Activated naive CD8-positive, alpha-beta T cell (primary cell): ENCODE data around the gene TFF1.

Experiments
- H3K27ac Mint-ChIP-seq: one replicate; pipeline ENCODE4 v1.8.0; 2021; ENCODE audit warnings: mixed read lengths
- H3K27me3 Mint-ChIP-seq: one replicate; pipeline ENCODE4 v1.8.0; 2021; ENCODE audit warnings: mixed read lengths
- H3K36me3 Mint-ChIP-seq: one replicate; pipeline ENCODE4 v1.8.0; 2021; ENCODE audit warnings: mixed read lengths
- H3K4me1 Mint-ChIP-seq: one replicate; pipeline ENCODE4 v1.8.0; 2021; ENCODE audit warnings: low read depth, mixed read lengths
- H3K4me3 Mint-ChIP-seq: one replicate; pipeline ENCODE4 v1.8.0; 2021; ENCODE audit warnings: mild to moderate bottlenecking, mixed read lengths
- H3K9me3 Mint-ChIP-seq: one replicate; pipeline ENCODE4 v1.8.0; 2021; ENCODE audit warnings: low read depth, mixed read lengths

Gene TFF1

DNA sequence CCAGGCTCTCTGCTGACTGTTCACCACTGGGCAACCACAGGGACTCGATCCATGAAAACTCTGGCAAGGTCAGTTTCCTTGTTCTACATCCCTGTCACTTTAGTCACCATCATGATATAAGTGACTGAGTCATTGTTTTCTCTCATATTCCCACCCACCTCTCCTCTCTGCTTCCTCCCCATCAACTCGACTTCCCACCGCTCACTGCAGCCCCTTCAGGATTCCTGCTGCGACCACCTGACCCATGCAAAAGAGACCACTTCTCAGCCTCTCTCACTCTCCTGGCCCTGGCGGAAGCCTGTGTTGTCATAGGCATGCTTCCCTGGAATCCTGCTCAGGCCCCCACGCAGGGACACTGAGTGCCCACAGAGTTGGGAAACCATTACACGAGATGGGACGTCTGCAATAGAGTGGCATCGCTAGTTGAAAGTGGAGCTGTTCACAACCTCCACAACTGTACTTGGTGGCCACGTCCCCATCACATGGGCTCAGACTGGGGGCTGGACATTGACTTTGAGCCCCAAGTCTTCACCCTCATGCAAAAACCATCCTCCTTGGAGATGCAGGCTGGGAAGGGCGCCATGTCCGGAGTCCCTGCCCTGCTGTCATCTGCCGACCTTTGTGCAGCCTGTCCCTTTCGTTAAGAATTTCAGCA lies 13.8 kb downstream of the TFF1 start:
- peaks cover 3% of the 10 kb centered on the region for H3K36me3 Mint-ChIP-seq
- peaks cover 8% of the 10 kb centered on the region for H3K9me3 Mint-ChIP-seq
- H3K27ac Mint-ChIP-seq, result no peak overlapping the region
- H3K4me1 Mint-ChIP-seq, result no peaks in the 10 kb centered on the region
- no peaks in the 10 kb centered on the region for H3K27me3 Mint-ChIP-seq
- H3K4me3 Mint-ChIP-seq, result no peak overlapping the region

DNA sequence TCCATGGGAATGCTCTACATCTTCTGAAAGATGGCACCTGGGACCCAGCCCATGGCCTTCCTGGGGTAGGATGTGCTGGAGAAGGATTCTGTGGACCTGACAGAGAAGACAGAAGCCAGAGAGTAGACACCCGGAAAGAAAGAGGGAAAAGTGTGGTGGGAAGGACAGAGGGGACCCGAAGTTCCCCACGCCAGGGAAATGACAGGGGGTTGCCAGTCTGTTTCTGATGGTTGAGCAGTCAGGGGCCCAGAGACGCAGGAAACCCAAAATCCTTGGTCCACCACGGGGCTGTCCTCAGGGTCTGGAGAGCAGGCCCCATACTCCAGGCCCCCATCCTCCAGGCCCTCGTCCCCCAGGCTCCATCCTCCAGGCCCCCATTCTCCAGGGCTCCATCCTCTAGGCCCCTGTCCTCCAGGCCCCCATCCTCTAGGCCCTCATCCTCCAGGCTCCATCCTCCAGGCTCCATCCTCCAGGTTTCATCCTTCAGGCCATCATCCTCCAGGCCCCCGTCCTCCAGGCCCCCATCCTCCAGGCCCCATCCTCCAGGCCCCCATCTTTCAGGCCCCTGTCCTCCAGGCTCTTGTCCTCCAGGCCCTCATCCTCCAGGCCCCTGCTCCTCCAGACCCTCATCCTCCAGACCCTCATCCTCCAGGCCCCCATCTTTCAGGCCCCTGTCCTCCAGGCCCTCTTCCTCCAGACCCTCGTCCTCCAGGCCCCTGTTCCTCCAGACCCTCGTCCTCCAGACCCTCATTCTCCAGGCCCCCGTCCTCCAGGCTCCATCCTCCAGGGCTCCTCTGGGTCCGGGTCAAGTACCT lies 14.5 kb downstream of the TFF1 start:
- Mint-ChIP-seq H3K27ac (no peak overlapping the region), H3K36me3 (peaks cover 3% of the 10 kb centered on the region), H3K9me3 (peaks cover 8% of the 10 kb centered on the region), H3K4me1 (no peaks in the 10 kb centered on the region), H3K4me3 (no peak overlapping the region), H3K27me3 (no peaks in the 10 kb centered on the region)

DNA sequence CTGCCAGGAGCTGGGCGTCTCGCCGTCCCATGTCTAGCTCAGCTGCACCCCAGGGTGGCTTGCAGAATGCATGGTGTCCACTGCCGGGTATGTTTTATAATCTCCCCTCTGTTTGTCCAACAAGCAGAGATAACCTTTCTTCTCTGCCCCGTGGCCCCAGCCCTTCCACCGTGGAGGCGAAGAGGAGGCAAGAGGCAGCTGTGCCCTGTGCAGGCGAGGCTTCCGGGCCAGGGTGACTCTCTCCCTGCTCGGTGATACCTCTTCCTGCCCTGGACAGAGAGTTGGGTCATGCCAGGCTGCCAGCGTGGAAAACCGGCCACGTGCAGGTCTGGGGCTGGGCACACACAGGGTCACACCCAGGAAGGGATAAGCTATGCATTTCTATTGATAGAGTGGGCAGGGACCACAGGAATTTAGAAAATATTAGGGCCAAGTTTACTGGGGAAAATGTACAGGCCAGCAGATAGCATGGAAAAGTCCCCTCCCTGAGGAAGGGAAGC lies 15.4 kb downstream of the TFF1 start, which contains the start of gene TFF2:
TSS of gene TFF2 (minus strand) at position 68 of the 500 bp plus-strand sequence. CDS start at position 31, 37 bp downstream.
- no peak within 1 kb of the TSS for H3K4me3 Mint-ChIP-seq
- H3K4me1 Mint-ChIP-seq, result no peaks in the 10 kb centered on the region
- H3K27ac Mint-ChIP-seq, result no peak within 1 kb of the TSS
- no peaks in the 10 kb centered on the region for H3K27me3 Mint-ChIP-seq
- peaks cover 8% of the 10 kb centered on the region for H3K9me3 Mint-ChIP-seq
- peaks cover 3% of the 10 kb centered on the region for H3K36me3 Mint-ChIP-seq

DNA sequence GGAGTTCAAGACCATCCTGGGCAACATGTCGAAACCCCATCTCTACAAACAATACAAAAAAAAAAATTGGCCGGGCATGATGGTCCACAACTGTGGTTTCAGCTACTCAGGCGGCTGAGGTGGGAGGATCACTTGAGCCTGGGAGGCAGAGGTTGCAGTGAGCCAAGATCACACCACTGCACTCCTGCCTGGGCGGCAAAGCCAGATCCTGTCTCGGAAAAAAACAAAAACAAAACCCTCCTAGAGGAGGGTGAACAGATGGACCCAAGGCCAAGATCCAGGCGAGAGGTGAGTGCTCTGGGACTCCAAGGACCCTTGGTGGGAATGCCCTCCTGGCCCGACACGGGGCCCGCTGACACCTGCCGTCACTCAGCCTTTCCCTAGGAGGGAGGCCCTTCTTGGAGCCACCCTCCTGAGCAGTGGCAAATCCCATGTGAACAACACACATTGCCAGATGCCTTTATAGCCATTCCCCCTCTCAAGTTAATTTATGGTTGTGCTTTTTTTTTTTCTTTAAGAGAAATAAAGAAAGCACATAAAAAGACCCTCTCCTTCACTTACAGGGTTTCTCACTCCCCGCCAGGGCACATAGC lies 15.9 kb downstream of the TFF1 start:
- Mint-ChIP-seq H3K9me3 (peaks cover 8% of the 10 kb centered on the region), H3K27me3 (no peaks in the 10 kb centered on the region), H3K36me3 (peaks cover 3% of the 10 kb centered on the region), H3K4me3 (no peak overlapping the region), H3K4me1 (no peaks in the 10 kb centered on the region), H3K27ac (no peak overlapping the region)

DNA sequence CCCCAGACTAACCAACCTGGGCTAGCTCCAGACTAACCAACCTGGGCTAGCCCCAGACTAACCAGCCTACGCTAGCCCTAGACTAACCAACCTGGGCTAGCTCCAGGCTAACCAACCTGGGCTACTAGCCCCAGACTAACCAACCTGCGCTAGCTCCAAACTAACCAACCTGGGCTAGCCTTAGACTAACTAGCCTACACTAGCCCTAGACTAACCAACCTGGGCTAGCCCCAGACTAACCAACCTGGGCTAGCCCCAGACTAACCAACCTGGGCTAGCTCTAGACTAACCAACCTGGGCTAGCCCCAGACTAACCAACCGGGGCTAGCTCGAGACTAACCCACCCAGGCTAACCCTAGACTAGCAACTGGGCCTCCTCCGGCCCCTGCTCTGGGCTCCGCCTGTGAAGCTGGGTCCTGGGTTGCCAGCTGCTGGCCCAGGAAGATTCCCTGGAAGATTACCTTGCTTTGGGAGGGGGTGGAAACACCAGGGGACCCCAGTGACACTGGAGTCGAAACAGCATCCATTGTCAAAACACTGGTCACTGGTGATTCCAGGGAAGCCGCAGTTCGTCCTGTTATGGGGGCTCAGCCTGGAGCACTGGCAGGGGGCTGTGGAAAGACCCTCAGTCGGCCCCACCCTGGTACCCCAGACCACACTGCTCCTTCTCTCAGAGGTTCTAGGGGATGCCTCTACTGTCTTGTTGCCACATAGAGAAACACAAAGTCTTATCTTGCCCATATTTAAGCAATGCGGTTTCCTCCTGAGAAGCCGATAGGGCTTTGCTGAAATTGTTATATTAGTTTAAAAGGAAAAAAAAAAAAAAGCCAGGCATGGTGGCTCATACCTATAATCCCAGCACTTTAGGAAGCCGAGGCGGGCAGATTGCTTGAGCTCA lies 16.7 kb downstream of the TFF1 start:
- Mint-ChIP-seq H3K36me3 (no peaks in the 10 kb centered on the region), H3K4me3 (no peak overlapping the region), H3K27me3 (no peaks in the 10 kb centered on the region), H3K27ac (no peak overlapping the region), H3K4me1 (no peaks in the 10 kb centered on the region), H3K9me3 (peaks cover 4% of the 10 kb centered on the region)

DNA sequence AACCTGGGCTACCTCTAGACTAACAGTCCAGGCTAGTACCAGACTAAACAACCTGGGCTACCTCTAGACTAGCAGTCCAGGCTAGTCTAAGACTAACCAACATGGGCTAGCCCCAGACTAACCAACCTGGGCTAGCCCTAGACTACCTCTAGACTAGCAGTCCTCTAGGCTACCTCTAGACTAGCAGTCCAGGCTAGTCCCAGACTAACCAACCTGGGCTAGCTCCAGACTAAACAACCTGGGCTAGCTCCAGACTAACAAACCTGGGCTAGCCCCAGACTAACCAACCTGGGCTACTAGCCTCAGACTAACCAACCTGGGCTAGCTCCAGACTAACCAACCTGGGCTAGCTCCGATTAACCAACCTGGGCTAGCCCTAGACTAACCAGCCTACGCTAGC lies 17.6 kb downstream of the TFF1 start:
- Mint-ChIP-seq H3K4me1 (no peaks in the 10 kb centered on the region), H3K36me3 (no peaks in the 10 kb centered on the region), H3K27ac (no peak overlapping the region), H3K9me3 (no peaks in the 10 kb centered on the region), H3K4me3 (no peak overlapping the region), H3K27me3 (no peaks in the 10 kb centered on the region)

DNA sequence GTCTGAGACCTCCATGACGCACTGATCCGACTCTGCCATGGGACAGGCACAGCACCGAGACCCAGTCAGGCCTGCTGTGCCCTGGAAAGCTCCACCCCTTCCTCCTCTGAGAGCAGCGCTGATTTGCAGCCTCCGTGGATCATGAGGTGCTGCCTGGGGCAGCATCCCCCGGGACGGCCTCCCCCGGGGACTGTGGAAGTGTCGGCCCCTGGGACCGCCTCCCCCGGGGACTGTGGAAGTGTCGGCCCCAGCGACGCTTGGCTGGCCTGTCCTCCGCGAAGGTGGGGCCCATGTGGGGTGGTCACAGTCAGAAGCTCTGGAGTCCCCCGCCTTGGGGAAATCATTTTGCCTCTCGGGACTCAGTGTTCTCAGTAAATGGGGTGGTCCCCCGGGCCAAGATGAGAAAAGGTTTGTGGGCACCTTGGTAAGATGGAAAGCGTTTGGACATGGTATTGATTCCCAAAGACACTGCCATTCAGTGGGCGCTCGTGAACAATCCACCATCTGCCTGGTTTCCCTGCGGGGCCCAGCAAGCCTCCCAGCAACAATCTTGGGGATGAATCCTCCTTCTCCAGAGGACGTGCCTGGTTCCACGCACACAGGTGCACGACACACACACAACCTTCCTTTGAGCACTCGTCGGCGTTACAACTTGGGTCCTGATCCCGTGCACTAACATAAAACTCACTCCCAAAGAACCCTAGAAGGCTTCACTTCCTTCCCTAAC lies 18.6 kb downstream of the TFF1 start:
- Mint-ChIP-seq H3K4me3 (no peak overlapping the region), H3K9me3 (no peaks in the 10 kb centered on the region), H3K36me3 (no peaks in the 10 kb centered on the region), H3K27ac (no peak overlapping the region), H3K27me3 (no peaks in the 10 kb centered on the region), H3K4me1 (no peaks in the 10 kb centered on the region)

DNA sequence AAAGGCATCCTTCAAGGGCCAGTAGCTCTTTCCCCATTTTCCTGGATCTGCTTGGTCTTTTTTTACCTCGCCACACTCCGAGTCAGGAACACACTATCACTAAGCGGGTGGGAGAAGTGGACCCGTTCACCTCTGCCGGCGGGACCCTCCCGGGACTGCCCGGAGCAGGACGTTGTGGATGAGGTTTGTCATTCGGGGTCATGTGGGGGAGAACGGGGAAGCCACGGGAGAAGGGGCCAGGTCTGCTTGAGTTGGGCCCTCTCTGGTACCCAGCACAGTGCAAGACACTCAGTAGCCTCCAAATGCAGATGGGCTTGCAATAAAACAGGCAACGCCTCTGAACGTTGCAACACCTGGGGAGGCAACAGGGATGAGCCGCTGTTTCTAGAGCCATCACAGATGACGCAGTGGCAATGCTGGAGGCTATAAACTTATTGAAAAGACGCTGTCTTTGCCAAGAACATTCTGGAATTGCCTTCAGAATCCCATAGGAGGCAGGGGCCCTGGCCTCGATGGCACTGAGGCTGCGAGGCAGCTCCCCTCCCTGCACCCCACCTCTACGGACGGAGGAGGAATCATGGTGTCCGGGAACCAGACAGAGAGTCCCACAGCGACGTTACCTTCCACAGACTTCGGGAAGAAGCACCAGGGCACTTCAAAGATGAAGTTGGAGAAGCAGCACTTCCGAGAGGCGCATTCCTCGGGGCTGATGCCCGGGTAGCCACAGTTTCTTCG lies 19.3 kb downstream of the TFF1 start:
- Mint-ChIP-seq H3K4me1 (no peaks in the 10 kb centered on the region), H3K27me3 (no peaks in the 10 kb centered on the region), H3K36me3 (no peaks in the 10 kb centered on the region), H3K27ac (no peak overlapping the region), H3K4me3 (no peak overlapping the region), H3K9me3 (no peaks in the 10 kb centered on the region)

DNA sequence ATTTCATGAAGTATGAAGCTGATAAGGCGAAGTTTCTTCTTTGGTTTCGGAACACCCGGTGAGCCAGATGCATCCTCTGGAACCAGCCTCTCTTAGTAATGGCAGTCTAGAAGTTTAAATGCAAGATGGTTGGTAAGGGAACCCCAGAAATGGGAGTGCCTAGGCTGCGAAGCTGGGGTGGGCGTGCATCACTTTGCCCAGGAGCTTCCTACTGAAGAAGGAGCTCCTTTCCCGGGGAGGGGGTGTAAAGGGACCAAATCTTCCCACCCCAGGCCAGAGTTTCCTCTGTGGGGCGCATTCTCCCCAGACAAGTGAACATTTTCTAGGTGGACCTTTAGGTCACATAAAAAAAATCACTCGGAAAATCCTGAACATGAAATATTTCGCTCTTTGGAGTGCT lies 19.9 kb downstream of the TFF1 start:
- Mint-ChIP-seq H3K9me3 (no peaks in the 10 kb centered on the region), H3K27ac (no peak overlapping the region), H3K4me1 (no peaks in the 10 kb centered on the region), H3K4me3 (no peak overlapping the region), H3K36me3 (no peaks in the 10 kb centered on the region), H3K27me3 (no peaks in the 10 kb centered on the region)

DNA sequence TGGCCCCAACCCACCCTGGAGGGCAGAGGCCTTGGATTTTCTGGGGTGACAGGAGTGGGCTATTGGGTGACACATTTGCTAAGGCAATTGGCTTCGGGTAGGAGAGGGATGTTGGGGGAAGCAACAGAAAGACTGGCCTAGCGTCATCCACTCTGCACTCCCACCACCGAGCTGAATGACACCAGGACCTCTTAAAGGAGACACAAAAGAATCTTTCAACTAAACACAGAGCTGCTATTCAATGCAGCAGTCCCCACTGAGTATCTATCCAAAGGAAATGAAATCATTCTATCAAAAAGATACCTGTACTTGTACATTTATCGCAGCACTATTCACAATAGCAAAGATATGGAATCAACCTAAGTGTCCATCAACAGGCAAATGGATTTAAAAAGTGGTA lies 21.7 kb downstream of the TFF1 start:
- Mint-ChIP-seq H3K9me3 (no peaks in the 10 kb centered on the region), H3K4me1 (no peaks in the 10 kb centered on the region), H3K27me3 (no peaks in the 10 kb centered on the region), H3K36me3 (no peaks in the 10 kb centered on the region), H3K27ac (no peak overlapping the region), H3K4me3 (no peak overlapping the region)

DNA sequence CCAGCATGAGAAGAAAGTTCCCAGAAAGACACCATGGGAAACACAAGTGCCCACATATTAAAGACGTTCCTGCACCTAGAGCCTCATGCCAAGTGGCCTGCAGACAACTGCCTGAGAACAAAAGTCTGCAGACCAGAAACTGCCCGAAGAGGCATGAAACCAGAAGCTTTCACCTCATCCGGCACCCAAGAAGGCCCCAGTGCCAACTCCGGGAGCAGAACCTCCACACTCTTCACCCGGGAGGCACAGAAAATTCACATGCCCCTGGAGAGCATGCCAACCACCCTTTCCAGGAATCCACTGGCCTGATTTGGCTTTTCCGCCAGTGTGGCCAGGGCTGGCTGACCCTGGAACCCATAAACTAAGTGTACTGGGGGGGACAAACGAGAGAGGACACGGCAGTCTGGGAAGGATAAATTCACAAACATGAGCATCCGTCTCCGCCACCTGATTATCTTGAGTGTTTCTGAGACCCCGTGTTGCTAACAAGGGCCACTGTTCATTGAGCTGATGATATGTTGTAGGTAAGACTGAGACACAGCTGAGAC lies 22.3 kb downstream of the TFF1 start:
- Mint-ChIP-seq H3K27ac (no peak overlapping the region), H3K4me1 (no peaks in the 10 kb centered on the region), H3K4me3 (no peak overlapping the region), H3K36me3 (no peaks in the 10 kb centered on the region), H3K9me3 (no peaks in the 10 kb centered on the region), H3K27me3 (no peaks in the 10 kb centered on the region)

DNA sequence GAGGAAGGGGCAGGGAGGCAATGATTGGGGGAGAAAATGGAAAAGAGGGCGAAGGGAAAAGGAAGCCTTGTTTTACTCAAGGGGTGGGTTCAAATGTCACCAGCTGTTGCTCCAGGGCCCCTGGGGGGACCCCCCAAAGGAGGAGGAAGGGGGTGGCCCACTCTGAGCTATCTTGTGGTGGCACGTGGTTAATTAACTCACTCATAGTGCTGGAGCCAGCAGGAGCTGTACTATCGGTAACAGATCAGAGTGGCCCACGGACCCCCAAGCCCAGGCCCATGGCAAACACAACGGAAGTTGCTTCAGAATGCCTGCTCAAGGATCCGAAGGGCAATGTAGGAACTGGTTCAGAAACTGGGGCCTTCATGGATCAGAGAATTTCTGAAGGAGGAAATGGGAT lies 22.8 kb downstream of the TFF1 start:
- Mint-ChIP-seq H3K27ac (no peak overlapping the region), H3K4me3 (no peak overlapping the region), H3K36me3 (no peaks in the 10 kb centered on the region), H3K27me3 (no peaks in the 10 kb centered on the region), H3K9me3 (no peaks in the 10 kb centered on the region), H3K4me1 (no peaks in the 10 kb centered on the region)

DNA sequence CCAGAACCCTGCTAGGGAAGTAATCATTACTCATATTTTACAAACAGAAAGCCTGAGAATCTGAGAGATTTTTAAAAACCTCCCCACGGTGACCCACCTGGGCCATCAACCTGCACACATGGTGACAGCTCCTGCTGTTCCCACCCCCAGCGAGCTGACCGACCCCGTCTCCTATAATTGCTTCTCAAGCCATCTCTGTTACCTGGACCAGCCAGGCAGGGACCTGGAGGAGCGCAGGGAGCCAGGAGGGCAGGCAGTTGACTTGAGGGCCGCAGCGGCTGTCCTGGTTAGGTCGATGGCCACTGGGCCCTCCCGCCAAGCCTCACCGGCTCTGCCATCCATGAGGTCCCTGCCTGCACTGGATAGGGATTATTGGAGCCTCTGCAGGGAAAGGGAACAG lies 23.2 kb downstream of the TFF1 start:
- Mint-ChIP-seq H3K27me3 (no peaks in the 10 kb centered on the region), H3K4me1 (peaks cover under 1% of the 10 kb centered on the region), H3K4me3 (no peak overlapping the region), H3K9me3 (no peaks in the 10 kb centered on the region), H3K36me3 (no peaks in the 10 kb centered on the region), H3K27ac (no peak overlapping the region)
